CD4-positive, alpha-beta T cell treated with Interleukin-4 for 1 hour (primary cell): ENCODE results near the gene GTPBP1.

Source experiments
- DNase-seq, 2 donors: peaks; one replicate each; pipeline ENCODE4 v3.0.0-alpha.2; 2020 to 2022

Gene GTPBP1

GRCh38 chr22:38761202-38762162 lies 55.7 kb downstream of the GTPBP1 start:
- no peak for DNase-seq

GRCh38 chr22:38762551-38762983 lies 56.8 kb downstream of the GTPBP1 start:
- no peak for DNase-seq

- DNase-seq = peak; percentile 53 to 56
Observed at GRCh38 chr22:38766076-38766777, 60.5 kb downstream of the GTPBP1 start.

DNA sequence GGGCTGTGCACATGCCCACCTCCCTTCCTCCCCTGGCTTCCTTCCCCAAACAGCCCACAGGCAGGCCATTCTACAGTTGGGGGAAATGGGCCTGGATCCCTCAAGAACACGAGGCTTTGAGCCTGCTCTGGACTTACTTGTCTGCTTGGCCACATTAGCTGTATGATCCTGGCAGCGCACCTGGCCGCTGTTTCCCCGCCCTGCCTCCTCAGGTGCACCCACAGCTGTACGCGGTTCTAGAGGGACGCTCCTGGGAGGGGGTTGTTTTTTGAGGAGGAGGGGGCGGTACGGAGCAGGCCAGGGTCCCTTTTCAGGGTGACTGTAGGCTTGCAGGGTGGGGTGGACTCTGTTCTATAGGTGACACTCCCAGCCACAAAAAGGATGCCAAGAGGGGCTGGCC lies 61.6 kb downstream of the GTPBP1 start:
- no peak for DNase-seq

DNA sequence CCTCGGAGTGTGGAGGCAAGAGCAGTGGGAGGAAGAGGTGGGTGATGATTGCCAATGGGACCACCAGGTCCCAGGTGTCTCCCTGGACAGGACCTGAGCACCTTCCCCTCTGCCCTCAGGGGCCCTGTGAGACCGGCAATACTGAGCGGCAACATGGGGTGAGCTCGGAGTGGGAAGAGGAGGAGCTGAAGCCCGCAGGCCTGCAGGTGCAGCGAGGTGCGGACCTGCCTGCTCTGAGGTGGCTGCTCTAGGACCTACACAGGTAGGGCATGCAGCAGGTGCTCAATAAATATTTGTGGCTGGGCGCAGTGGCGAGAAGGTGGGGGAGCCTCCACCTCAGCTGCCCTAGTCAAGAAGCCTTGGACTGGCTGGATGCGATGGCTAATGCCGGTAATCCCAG lies 62.3 kb downstream of the GTPBP1 start:
- DNase-seq = no peak

GRCh38 chr22:38770257-38770949 lies 64.7 kb downstream of the GTPBP1 start:
- no peak for DNase-seq

GRCh38 chr22:38772623-38772873 lies 66.8 kb downstream of the GTPBP1 start:
- no peak for DNase-seq

DNA sequence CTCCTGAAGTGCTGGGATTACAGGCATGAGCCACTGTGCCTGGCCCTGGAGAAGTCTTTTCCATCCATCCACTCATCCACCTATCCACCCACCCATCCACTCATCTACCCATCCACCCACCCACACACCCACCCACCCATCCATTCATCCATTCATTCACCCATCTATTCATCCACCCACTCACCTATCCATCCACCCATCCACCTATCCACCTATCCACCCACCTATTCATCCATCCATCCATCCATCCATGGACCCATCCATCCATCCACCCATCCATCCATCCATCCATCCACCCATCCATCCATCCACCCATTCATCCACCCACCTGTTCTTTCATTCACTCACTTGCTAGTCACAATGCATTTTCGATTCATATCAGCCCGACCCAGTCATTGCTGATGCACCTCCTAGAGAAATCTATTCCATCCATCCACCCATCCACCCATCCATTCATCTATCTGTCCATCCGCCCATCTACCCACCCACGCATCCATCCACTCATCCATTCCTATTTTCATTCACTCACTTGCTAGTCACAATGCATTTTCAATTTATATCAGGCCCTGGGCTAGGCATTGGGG lies 67.7 kb downstream of the GTPBP1 start:
- no peak for DNase-seq

- DNase-seq = no peak
Observed at GRCh38 chr22:38774496-38775166, 68.9 kb downstream of the GTPBP1 start.

DNA sequence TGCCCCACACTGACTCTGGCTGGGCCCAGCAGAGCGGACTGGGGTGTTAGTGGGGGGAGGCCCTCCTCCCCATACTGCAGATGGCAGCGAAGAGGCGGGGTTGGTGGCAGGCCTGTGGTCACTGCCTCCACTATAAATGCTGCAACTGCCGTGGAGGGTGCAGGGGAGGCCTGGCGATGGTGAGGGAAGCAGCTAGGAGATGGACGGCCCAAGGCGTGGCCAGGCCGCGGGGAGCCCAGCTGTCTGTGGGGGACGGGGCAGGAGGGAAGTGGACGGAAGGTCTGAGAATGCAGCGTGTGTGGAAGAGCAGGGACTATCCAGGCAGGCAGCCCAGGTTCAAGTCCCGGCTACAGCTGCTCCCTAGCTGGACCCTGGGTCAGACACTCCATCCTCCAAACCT lies 69.9 kb downstream of the GTPBP1 start:
- DNase-seq = no peak

GRCh38 chr22:38776086-38776485 lies 70.3 kb downstream of the GTPBP1 start:
- DNase-seq = no peak

- DNase-seq = no peak
Observed at GRCh38 chr22:38777087-38777671, 71.4 kb downstream of the GTPBP1 start.

DNA sequence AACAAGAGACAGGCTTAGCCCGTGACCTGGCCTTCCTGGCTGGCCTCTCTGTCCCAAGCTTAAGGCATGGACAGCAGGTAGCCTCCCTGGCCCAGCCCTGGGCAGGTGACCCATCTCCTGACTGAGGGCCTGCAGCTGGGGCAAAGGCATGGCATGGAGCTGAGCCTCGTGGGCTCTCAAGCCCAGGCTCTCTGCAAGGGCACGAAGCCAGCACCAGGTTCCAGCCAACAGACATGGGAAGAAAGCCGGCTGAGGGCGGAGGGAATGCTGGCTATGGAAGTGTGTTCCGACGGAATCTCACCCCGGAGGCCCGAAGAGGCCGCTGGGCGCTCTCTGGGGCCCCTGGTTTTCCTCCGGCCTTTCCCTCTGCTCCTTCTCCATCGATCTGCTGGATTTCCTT lies 75.3 kb downstream of the GTPBP1 start:
- no peak for DNase-seq

GRCh38 chr22:38782402-38783094 lies 76.8 kb downstream of the GTPBP1 start:
- DNase-seq = no peak
